Keratinocyte (primary cell): ENCODE results near the gene C1orf35. TPM values are rescaled to one million over a fixed set of nuclear protein-coding genes. Genes with fewer than 3 reads are reported as not detected.

Experiments used
- DNase-seq: peaks from one replicate; pipeline ENCODE4 v3.0.0-alpha.2; 2011; ENCODE audit warnings: low read depth, missing footprints, low spot score
- FAIRE-seq: peaks from 2 replicates; lab custom pipeline; 2011; peaks lifted over from hg19 to GRCh38; lab: Jason Lieb, UNC
- H2AFZ ChIP-seq: 2 replicates; pipeline ENCODE4 v1.6.0; 2012; ENCODE audit warnings: low read length, control low read depth, inconsistent platforms; ENCODE audit not compliant: control insufficient read depth
- H3K27ac ChIP-seq: 2 replicates; pipeline ENCODE4 v1.5.1; 2011; ENCODE audit warnings: low read length; ENCODE audit not compliant: control insufficient read depth, insufficient read depth
- H3K27me3 ChIP-seq: 3 replicates; pipeline ENCODE4 v1.6.0; 2011; ENCODE audit warnings: low read length; ENCODE audit not compliant: control insufficient read depth, insufficient read depth; ENCODE audit errors: extremely low read depth
- H3K36me3 ChIP-seq, 2 experiments: 2 replicates in 1 of 2; 3 replicates in 1 of 2; pipeline ENCODE4 v1.5.1; 2011; ENCODE audit warnings: low read length in 2 of 2, mild to moderate bottlenecking in 1 of 2; ENCODE audit not compliant: control insufficient read depth in 2 of 2, insufficient read depth in 2 of 2; ENCODE audit errors: extremely low read depth in 1 of 2
- H3K4me1 ChIP-seq: 3 replicates; pipeline ENCODE4 v1.5.1; 2011; ENCODE audit warnings: low read length; ENCODE audit not compliant: control insufficient read depth, insufficient read depth; ENCODE audit errors: extremely low read depth
- H3K4me2 ChIP-seq: 3 replicates; pipeline ENCODE4 v1.6.0; 2011; ENCODE audit warnings: low read depth, low read length; ENCODE audit not compliant: control insufficient read depth, insufficient read depth; ENCODE audit errors: extremely low read depth
- H3K4me3 ChIP-seq, 3 experiments: fragments of 200-600 bp in 1 of 3; sonication (generic) in 1 of 3; 2 replicates in 2 of 3; 3 replicates in 1 of 3; pipeline ENCODE4 v1.5.1; 2011 to 2016; ENCODE audit warnings: low read length in 3 of 3, mild to moderate bottlenecking in 3 of 3, control low read depth in 2 of 3, inconsistent platforms in 1 of 3, low read depth in 1 of 3, mixed read lengths in 1 of 3, mixed run types in 1 of 3, moderate library complexity in 1 of 3; ENCODE audit not compliant: control insufficient read depth in 2 of 3, insufficient read depth in 2 of 3; ENCODE audit errors: extremely low read depth in 1 of 3
- H3K79me2 ChIP-seq: 2 replicates; pipeline ENCODE4 v1.6.0; 2012; ENCODE audit warnings: low read length; ENCODE audit not compliant: control insufficient read depth, insufficient read depth
- H3K9ac ChIP-seq: 3 replicates; pipeline ENCODE4 v1.6.0; 2011; ENCODE audit warnings: low read length; ENCODE audit not compliant: control insufficient read depth, insufficient read depth; ENCODE audit errors: extremely low read depth
- H3K9me1 ChIP-seq: 3 replicates; pipeline ENCODE4 v1.6.0; 2011; ENCODE audit warnings: low read length; ENCODE audit not compliant: control insufficient read depth, insufficient read depth; ENCODE audit errors: extremely low read depth
- H3K9me3 ChIP-seq: 2 replicates; pipeline ENCODE4 v1.5.1; 2012; ENCODE audit warnings: low read depth, low read length; ENCODE audit not compliant: control insufficient read depth
- H4K20me1 ChIP-seq: 3 replicates; pipeline ENCODE4 v1.6.0; 2011; ENCODE audit warnings: low read length; ENCODE audit not compliant: control insufficient read depth, insufficient read depth; ENCODE audit errors: extremely low read depth
- EZH2 ChIP-seq: IDR thresholded peaks from one replicate; pipeline ENCODE4 v1.6.1; 2012; ENCODE audit warnings: inconsistent platforms, mild to moderate bottlenecking, low read length, moderate library complexity
- dilution Hi-C: fragments of 300-500 bp; cut with MboI; formaldehyde crosslinking; loops from one replicate; pipeline ENCODE4 v1.7.0; 2020; ENCODE audit warnings: low sequenced_read_pairs; ENCODE audit not compliant: extremely low pct_ligation_motif_present
- polyA plus RNA-seq, 5 experiments: library from polyadenylated mRNA; depleted of rRNA in 3 of 5; stranded (reverse) in 3 of 5; stranded (forward) in 1 of 5; unstranded in 1 of 5; fragments of >200 nt; gene quantifications; 1 replicate in 1 of 5; 2 replicates in 3 of 5; 3 replicates in 1 of 5; pipeline versions ENCODE4 v1.2.1 to v1.2.3, GENCODE V29; 2011 to 2012; ENCODE audit warnings: missing spikeins in 2 of 5, low read depth in 1 of 5, low replicate concordance in 1 of 5
- TF ChIP-seq, protein P1 (sequence below), 3 experiments: IDR thresholded peaks in 1 of 3; conservative IDR thresholded peaks in 1 of 3; optimal IDR thresholded peaks in 1 of 3; 2 replicates in 2 of 3; 3 replicates in 1 of 3; pipeline versions ENCODE3 to v1.5.1; 2011; ENCODE audit warnings: low read length in 3 of 3, mild to moderate bottlenecking in 3 of 3, moderate library complexity in 2 of 3, control low read depth in 1 of 3, inconsistent platforms in 1 of 3; ENCODE audit not compliant: insufficient read depth in 2 of 3; ENCODE audit errors: extremely low read depth in 1 of 3

C1orf35 gene
- polyA plus RNA-seq, 1 donor (not counting 4 experiments of a cell fraction or from before 2014, with no cell fraction given): 8.2 TPM

DNA sequence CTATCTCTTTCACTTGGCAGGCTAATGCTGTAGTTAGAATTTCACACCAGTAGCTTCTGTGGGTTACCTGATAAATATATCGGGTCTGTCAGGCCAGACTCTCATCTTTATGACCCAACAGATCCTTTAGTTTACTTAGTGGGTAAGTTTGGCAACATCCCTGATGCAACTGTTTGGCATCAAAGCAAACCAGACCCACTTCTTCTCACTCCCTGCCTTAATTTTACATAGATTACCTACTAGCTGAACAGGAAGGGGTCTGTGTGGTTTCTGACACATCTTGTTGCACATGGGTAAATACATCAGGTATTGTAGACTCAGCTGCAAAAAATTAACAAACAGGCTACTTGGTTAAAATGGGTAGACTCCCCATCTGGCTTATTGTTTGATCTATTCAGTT, 33.8 kb upstream of the C1orf35 start:
- Histone ChIP-seq H3K9me3 (no peaks in the 10 kb centered on the region), H3K27me3 (no peaks in the 10 kb centered on the region), H3K9ac (no peak overlapping the region), H3K4me3 (no peak overlapping the region), H3K9me1 (no peaks in the 10 kb centered on the region), H3K36me3 (peaks cover 0 to 3% of the 10 kb centered on the region in 2 experiments), H3K4me1 (peaks cover 9% of the 10 kb centered on the region), H3K79me2 (peaks cover 18% of the 10 kb centered on the region), H3K4me2 (no peak overlapping the region), H2AFZ (no peak overlapping the region), H4K20me1 (peaks cover 1% of the 10 kb centered on the region), H3K27ac (no peak overlapping the region)
- DNase-seq (no peak), FAIRE-seq (no peak)
- dilution Hi-C loops: no loop called here
- TF ChIP-seq EZH2: no peak
- TF ChIP-seq, protein P1, sequence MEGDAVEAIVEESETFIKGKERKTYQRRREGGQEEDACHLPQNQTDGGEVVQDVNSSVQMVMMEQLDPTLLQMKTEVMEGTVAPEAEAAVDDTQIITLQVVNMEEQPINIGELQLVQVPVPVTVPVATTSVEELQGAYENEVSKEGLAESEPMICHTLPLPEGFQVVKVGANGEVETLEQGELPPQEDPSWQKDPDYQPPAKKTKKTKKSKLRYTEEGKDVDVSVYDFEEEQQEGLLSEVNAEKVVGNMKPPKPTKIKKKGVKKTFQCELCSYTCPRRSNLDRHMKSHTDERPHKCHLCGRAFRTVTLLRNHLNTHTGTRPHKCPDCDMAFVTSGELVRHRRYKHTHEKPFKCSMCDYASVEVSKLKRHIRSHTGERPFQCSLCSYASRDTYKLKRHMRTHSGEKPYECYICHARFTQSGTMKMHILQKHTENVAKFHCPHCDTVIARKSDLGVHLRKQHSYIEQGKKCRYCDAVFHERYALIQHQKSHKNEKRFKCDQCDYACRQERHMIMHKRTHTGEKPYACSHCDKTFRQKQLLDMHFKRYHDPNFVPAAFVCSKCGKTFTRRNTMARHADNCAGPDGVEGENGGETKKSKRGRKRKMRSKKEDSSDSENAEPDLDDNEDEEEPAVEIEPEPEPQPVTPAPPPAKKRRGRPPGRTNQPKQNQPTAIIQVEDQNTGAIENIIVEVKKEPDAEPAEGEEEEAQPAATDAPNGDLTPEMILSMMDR (optimal IDR thresholded peaks at IDR 0.05 in 1 of 3, IDR thresholded peaks at IDR 0.05 in 1 of 3, conservative IDR thresholded peaks at IDR 0.05 in 1 of 3; ENCODE audit: extremely low read depth in 1 of 3, insufficient read depth in 2 of 3, low read length in 3 of 3): no peak

DNA sequence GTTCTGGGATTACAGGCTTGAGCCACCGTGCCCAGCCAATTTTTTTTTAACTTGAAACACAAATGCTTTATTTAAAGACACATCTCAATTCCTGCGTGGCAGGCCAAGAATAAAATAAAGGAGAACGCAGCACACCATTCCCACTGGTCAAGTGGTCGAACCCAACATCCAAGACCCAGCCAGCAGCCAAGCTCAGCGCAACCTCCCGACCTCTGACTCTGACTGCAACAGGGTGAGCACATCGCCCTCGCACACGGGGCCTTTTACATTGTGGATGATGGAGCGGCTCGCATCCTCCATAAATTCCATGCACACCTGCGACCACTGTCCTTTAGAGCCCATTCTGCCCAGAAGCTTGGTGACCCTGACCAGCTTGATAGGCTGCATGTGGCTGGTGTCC, 31.5 kb upstream of the C1orf35 start:
- no peaks in the 10 kb centered on the region for H3K9me1 ChIP-seq
- no peak overlapping the region for H3K27ac ChIP-seq
- FAIRE-seq (no peak), DNase-seq (no peak)
- no peak overlapping the region for H3K4me2 ChIP-seq
- no peaks in the 10 kb centered on the region for H3K36me3 ChIP-seq
- H3K9me3 ChIP-seq: no peaks in the 10 kb centered on the region
- TF ChIP-seq, protein P1 (optimal IDR thresholded peaks at IDR 0.05 in 1 of 3, IDR thresholded peaks at IDR 0.05 in 1 of 3, conservative IDR thresholded peaks at IDR 0.05 in 1 of 3; ENCODE audit: extremely low read depth in 1 of 3, insufficient read depth in 2 of 3, low read length in 3 of 3): no peak
- no peak for TF ChIP-seq EZH2
- no peak overlapping the region for H3K4me3 ChIP-seq
- no peaks in the 10 kb centered on the region for H4K20me1 ChIP-seq
- H3K27me3 ChIP-seq: no peaks in the 10 kb centered on the region
- H3K4me1 ChIP-seq: peaks cover 13% of the 10 kb centered on the region
- dilution Hi-C loops: no loop called here
- no peak overlapping the region for H2AFZ ChIP-seq
- no peak overlapping the region for H3K9ac ChIP-seq
- H3K79me2 ChIP-seq: no peaks in the 10 kb centered on the region
